HG03025 (cell line): Measurements from ENCODE around the gene HNRNPUL2.
A peak's percentile ranks its signal among the peaks of the same experiment; 100 is the strongest.
"Not testable (repeated sequence)": the region's sequence is repeated elsewhere in the genome, so short reads cannot be mapped to it uniquely, and the experiment has no call there.

Experiments used
- ATAC-seq: cut with Tn5 transposase; IDR thresholded peaks from one replicate; pipeline ENCODE4 v1.9.1; 2021; ENCODE audit warnings: mild to moderate bottlenecking, moderate library complexity; ENCODE audit not compliant: unreplicated experiment, low FRiP score

Gene HNRNPUL2

GRCh38 chr11:62727165-62727871, at the start of gene HNRNPUL2:
Gene HNRNPUL2, minus strand, starts transcription at chr11:62727457. Its CDS starts 301 bp downstream, at chr11:62727156.
- peak; percentile 67 for ATAC-seq

- no peak for ATAC-seq
These were observed 48.4 kb upstream of the HNRNPUL2 start for GRCh38 chr11:62775646-62776045.

- ATAC-seq, result no peak
These were observed 47.1 kb upstream of the HNRNPUL2 start for GRCh38 chr11:62774407-62774806.

GRCh38 chr11:62771144-62772021, 44.1 kb upstream of the HNRNPUL2 start, which contains the start of gene TAF6L:
Gene TAF6L, plus strand, starts transcription at chr11:62771396. Its CDS starts 4,388 bp downstream, at chr11:62775784.
- peak; percentile 72 for ATAC-seq

- ATAC-seq, result no peak
These were observed 43.5 kb upstream of the HNRNPUL2 start for GRCh38 chr11:62770778-62771143.

GRCh38 chr11:62760867-62761227, 33.6 kb upstream of the HNRNPUL2 start:
- not testable (repeated sequence) for ATAC-seq

- no peak for ATAC-seq
These were observed 30.9 kb upstream of the HNRNPUL2 start for GRCh38 chr11:62757846-62758788.

GRCh38 chr11:62755086-62755615, 27.9 kb upstream of the HNRNPUL2 start:
- ATAC-seq, result no peak

GRCh38 chr11:62753736-62754603, 26.7 kb upstream of the HNRNPUL2 start, which contains the start of gene ZBTB3:
Gene ZBTB3, minus strand, starts transcription at chr11:62754160. Its CDS starts 496 bp downstream, at chr11:62753664.
- ATAC-seq, result peak; percentile 84

- peak; percentile 3 for ATAC-seq
These were observed 25.9 kb upstream of the HNRNPUL2 start for GRCh38 chr11:62752994-62753735.

GRCh38 chr11:62752177-62752785, 25.0 kb upstream of the HNRNPUL2 start:
- ATAC-seq, result no peak

- not testable (repeated sequence) for ATAC-seq
These were observed 22.7 kb upstream of the HNRNPUL2 start for GRCh38 chr11:62749931-62750330.

GRCh38 chr11:62747475-62748160, 20.4 kb upstream of the HNRNPUL2 start:
- no peak for ATAC-seq

GRCh38 chr11:62737196-62737595, 9.9 kb upstream of the HNRNPUL2 start:
- ATAC-seq, result no peak

- no peak for ATAC-seq
These were observed 5.6 kb upstream of the HNRNPUL2 start for GRCh38 chr11:62732830-62733229.

GRCh38 chr11:62730076-62730475, 2.8 kb upstream of the HNRNPUL2 start:
- not testable (repeated sequence) for ATAC-seq

- no peak for ATAC-seq
These were observed 1.1 kb upstream of the HNRNPUL2 start, which contains the start of gene TTC9C for GRCh38 chr11:62728171-62728988. Gene TTC9C, plus strand, starts transcription at chr11:62728486. Its CDS starts 363 bp downstream, at chr11:62728849.
